ENCODE results near the gene EFHC1.

GRCh38 chr6:52531834-52532233 is 111.7 kb downstream of the EFHC1 start:
- TF ChIP-seq CTCF (conservative IDR thresholded peaks at IDR 0.05; ENCODE audit: low read length) (no peak), EZH2phosphoT487 (IDR thresholded peaks at IDR 0.05; ENCODE audit: borderline replicate concordance) (no peak)

Measured in Loucy (cell line).